ENCODE measurements around the gene DLG2.

GRCh38 chr11:84215672-84216071 lies 1411.5 kb downstream of the DLG2 start:
- TF ChIP-seq, protein P1, sequence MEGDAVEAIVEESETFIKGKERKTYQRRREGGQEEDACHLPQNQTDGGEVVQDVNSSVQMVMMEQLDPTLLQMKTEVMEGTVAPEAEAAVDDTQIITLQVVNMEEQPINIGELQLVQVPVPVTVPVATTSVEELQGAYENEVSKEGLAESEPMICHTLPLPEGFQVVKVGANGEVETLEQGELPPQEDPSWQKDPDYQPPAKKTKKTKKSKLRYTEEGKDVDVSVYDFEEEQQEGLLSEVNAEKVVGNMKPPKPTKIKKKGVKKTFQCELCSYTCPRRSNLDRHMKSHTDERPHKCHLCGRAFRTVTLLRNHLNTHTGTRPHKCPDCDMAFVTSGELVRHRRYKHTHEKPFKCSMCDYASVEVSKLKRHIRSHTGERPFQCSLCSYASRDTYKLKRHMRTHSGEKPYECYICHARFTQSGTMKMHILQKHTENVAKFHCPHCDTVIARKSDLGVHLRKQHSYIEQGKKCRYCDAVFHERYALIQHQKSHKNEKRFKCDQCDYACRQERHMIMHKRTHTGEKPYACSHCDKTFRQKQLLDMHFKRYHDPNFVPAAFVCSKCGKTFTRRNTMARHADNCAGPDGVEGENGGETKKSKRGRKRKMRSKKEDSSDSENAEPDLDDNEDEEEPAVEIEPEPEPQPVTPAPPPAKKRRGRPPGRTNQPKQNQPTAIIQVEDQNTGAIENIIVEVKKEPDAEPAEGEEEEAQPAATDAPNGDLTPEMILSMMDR (IDR thresholded peaks at IDR 0.05) = no peak
- no peak for TF ChIP-seq ZFX (IDR thresholded peaks at IDR 0.05; ENCODE audit: borderline replicate concordance)

All from 22Rv1 (cell line).